T-helper 22 cell (primary cell): ENCODE results near the gene SPAM1.
"Not testable (repeated sequence)": the region's sequence is repeated elsewhere in the genome, so short reads cannot be mapped to it uniquely, and the experiment has no call there.

Source experiments
- DNase-seq: peaks from one replicate; pipeline ENCODE4 v3.0.0-alpha.2; 2020; ENCODE audit warnings: low read depth

SPAM1 gene, protein sequence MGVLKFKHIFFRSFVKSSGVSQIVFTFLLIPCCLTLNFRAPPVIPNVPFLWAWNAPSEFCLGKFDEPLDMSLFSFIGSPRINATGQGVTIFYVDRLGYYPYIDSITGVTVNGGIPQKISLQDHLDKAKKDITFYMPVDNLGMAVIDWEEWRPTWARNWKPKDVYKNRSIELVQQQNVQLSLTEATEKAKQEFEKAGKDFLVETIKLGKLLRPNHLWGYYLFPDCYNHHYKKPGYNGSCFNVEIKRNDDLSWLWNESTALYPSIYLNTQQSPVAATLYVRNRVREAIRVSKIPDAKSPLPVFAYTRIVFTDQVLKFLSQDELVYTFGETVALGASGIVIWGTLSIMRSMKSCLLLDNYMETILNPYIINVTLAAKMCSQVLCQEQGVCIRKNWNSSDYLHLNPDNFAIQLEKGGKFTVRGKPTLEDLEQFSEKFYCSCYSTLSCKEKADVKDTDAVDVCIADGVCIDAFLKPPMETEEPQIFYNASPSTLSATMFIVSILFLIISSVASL

DNA sequence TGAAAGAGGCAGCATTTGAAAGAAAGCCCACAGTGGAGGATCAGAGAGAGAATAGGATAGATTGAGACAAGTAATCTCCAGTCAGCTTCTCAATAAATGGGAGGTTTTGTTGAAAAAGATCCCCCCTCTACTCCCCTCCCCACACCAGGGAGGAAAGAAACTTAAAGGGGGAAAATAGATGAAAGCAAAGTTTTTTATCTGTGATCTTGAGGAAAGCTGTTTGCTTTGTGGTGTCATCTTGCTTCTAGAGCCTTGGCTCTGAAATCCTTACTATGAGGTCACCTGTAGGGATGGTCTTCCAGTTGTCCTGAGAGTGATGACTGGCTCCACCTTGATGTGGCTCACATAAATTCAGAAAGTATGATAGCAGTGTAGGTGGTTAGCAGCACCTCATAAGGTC is at the start of gene SPAM1:
Gene SPAM1 (plus strand): TSS at position 301 of the 400 bp plus-strand sequence. CDS start 28,330 bp downstream, outside the sequence.
- DNase-seq = no peak

DNA sequence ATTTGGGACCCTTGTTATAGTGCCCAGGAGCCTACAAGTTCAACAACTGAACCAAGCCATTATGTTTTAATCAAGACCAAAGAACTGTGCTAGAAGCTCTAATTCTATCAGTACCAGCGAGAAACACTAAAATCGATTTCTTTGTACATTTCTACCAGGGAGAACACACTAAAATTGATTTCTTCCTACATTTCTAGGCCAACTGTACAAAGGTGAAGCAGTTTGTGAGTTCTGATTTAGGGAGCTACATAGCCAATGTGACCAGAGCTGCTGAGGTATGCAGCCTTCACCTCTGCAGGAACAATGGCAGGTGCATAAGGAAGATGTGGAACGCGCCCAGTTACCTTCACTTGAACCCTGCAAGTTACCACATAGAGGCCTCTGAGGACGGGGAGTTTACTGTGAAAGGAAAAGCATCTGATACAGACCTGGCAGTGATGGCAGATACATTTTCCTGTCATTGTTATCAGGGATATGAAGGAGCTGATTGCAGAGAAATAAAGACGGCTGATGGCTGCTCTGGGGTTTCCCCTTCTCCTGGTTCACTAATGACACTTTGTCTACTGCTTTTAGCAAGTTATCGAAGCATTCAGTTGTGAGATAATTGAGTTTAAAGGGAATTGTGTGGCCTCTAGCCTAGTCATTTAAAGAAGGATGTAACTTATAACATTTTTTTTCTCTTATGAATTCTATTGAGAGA is 48.3 kb upstream of the SPAM1 start:
- DNase-seq = no peak

DNA sequence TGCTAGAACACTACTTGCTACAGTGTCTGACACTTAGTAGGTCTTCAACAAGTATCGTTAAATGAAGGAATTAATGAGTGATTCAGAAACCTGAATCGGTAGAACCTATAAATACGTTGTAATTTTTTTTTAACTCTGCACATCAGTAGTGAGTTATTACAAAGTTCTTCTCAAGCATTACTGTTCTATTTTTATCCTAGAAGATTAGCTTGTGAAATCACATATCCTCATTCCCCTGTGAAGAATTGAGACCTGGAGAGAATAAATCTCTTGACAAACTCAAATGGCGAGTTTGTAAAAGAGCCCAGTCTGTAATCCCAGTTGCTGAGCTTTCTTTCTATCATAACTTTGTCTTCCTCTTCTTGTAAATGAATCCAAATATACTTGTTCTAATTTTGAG is 45.4 kb upstream of the SPAM1 start:
- DNase-seq = no peak

DNA sequence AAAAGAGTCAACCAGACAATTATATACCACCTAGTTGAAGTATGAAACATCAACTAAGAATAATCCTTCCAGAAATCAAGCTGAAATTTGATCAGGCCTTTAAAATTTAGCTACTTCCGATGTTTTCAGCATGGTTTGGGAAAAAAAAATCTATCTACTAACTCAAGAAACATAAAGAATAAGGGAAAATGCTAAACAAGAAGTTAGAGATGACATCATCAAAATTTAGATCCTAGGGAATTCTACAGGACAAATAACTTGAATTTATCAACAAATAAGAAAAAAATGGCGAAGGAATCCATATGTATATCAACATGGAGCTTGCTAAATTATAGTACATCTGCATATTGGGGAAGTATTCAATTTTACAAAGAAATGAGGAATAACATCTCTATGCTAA is 43.7 kb upstream of the SPAM1 start:
- DNase-seq = no peak

DNA sequence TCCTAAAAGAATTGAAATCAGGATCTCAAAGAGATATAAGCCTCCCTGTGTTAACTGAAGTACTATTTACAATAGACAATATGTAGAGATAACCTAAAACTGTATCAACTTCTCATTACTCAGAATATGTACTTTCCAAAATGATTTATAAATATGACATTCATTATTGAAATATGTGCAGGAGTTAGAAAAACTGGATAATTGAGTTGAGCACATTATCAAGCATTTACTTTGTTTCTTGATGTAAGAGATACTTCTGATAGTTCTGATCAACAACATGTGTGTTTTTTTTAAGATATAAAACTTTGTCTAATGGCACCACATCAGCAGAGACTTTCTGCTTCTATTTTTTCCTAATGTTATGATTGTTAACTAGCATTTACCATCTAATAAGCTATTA is 41.9 kb upstream of the SPAM1 start:
- no peak for DNase-seq

DNA sequence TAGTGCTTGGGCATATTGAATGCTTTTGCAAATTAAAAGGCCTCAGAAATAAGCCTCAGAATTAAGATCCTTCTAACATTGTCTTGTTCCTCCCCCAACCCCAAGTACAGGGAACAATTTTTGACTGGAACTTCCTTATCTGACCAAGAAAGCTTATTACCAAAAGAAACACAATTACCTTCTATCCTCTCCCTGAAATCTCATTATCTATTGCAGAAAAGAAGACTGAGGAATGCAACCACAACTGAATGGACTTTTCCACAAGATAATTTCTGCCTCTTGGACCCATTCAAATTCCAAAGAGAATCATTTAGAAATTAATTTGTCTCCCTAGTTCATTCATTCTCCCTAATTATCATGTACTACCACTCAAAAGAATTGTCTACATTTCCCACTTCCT is 36.8 kb upstream of the SPAM1 start:
- DNase-seq = no peak

DNA sequence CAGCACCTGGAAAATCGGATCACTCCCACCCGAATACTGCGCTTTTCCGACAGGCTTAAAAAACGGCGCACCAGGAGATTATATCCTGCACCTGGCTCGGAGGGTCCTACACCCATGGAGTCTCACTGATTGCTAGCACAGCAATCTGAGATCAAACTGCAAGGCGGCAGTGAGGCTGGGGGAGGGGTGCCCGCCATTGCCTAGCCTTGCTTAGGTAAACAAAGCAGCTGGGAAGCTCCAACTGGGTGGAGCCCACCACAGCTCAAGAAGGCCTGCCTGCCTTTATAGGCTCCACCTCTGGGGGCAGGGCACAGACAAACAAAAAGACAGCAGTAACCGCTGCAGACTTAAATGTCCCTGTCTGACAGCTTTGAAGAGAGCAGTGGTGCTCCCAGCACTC is 30.3 kb upstream of the SPAM1 start:
- not testable (repeated sequence) for DNase-seq

DNA sequence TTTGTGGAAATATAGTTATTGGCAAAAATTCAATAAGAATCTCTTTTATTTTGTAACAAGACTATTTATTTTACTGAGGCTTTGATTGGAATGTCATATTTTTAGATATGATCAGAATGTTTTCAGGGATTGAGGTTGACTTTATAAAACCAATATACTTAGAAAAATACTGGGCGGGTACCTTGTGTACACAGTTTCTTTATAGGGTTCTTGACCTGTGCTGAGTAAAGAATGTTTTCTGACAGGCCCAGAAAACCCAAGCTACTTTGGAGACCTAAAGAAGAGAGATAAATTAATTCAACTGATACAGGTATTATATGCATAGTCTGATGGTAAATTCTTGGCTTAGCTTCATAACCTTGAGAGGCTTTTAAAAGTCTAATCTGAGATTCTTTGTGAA is 23.9 kb upstream of the SPAM1 start:
- DNase-seq = no peak

DNA sequence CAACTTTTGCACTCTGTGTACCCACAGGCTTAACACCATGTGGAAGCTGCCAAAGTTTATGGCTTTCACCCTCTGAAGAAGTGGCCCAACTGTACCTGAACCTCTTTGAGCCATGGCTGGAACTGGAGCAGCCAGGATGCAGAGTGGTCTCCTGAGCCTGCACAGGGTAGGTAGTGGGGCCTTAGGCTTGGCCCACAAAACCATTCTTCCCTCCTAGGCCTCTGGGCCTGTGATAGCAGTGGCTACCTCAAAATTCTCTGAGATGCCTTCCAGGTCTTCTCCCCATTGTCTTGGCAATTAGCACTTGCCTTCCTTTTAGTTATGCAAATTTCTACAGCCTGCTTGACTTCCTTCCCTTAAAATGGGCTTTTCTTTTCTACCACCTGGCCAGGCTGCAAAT is 19.3 kb upstream of the SPAM1 start:
- DNase-seq = no peak

DNA sequence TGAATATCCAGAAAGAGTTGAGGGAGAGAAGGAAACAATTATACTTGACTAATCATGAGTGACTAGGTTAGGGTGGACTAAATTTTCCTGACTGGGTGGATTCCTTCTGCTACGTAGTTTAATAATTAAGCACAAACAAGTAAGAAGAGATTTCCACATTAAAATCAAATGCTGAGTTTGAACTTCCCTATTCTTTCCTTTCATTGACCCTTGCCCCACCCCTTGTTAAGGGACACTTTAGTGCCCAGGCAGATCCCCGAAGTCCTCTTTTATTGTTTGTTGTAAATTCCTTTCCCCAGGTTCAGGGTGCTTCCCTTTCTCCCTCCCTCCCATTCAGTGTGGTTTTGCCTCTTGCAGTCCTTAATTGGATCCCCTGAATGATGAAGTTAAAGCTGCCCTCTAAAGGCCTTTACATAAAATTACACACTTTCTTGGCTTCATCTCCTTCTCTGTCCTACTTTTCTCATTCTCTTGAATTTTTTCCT is 8.8 kb upstream of the SPAM1 start:
- DNase-seq = no peak

DNA sequence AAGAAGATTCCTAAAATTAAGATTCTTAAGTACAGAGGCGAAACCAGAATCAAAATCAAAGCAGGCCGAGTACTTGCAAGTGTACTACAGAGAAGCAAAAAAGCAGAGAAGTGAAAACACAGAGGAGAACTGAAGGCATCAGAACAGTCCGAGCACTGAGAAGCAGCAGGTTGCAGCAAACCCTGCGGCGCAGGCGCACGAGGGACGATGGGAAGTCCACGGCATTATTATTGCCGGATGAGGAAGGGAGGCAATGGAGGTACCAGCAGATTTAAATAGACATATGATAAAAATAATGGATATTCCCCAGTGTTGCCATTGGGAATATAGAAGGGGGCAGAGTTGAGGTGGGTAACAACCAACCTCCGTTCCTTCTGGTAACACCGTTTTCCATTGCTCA is 7.2 kb upstream of the SPAM1 start:
- DNase-seq = no peak

DNA sequence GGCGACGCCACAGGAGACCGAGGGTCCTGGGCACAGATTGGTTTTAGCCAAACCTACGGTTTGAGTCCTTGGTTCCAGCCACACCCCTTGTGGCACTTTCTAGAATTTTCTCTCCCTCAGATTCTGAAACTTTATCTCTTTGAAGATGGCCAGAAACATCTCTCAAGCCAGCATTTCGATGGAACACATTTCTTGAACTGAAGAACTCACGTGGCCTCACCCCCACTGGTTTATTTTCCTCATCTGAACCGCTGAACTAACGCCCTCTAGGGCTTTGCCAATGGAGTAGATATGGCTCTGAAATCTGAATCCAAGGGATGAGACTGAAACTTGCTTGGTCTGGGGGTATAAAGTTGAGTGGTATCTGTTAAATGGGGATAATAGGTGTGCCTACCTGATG is 6.7 kb upstream of the SPAM1 start:
- no peak for DNase-seq

DNA sequence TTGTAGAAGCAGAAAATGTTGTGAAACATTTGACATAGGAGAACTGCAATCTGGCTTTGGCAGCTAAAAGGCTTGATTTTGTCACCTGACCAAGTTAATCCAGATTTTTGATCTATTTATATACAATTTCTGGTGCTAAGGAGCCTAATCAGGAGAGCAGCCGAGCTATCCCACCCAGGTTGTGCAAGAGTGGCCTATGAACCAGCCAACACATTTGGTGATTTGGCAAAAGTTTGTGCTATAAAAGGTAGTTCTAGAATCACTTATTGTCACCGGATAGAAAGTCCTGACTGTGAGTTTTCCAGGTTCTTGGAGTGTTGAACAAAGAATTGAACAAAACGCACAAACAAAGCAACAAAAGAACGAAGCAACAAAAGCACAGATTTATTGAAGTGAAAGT is 1.4 kb upstream of the SPAM1 start:
- no peak for DNase-seq

DNA sequence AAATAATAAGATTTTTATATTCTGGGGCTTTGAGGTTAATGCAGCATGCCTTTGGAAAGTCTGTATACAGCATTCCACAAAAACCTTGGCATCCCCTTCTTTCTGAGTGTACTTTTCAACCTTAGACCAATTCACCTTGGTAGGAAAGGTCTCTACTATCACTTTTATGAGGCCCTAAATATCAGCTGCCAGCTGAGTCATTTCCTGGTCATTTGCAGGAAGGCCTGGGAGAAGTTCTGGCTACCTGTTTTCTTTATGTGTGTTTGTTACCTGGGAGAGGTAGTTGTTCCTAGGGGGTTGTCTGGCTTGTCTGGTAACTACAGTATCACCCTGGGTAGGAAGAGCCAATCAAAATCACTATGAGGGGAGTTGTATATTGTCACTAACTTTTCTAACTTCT is 4.1 kb downstream of the SPAM1 start:
- no peak for DNase-seq

DNA sequence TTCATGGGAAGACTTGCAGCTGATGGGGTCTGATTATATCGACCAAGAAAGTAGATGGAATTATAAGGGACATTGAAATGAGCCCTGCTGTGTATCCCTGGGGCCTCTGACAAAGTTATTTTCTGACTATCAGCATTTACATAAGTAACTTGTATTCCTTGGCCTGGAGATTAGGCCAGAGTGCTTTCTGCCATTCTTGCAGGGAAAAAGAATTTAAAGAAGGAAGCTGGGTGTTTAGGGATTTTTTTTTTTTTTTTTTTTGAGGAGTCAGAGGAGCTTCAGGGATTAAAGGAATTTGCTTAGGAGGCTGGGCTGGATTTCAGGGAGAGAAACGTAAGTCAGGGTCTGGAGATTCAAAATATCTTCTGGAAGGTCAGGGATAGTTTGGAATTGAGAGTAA is 4.6 kb downstream of the SPAM1 start:
- DNase-seq = no peak

DNA sequence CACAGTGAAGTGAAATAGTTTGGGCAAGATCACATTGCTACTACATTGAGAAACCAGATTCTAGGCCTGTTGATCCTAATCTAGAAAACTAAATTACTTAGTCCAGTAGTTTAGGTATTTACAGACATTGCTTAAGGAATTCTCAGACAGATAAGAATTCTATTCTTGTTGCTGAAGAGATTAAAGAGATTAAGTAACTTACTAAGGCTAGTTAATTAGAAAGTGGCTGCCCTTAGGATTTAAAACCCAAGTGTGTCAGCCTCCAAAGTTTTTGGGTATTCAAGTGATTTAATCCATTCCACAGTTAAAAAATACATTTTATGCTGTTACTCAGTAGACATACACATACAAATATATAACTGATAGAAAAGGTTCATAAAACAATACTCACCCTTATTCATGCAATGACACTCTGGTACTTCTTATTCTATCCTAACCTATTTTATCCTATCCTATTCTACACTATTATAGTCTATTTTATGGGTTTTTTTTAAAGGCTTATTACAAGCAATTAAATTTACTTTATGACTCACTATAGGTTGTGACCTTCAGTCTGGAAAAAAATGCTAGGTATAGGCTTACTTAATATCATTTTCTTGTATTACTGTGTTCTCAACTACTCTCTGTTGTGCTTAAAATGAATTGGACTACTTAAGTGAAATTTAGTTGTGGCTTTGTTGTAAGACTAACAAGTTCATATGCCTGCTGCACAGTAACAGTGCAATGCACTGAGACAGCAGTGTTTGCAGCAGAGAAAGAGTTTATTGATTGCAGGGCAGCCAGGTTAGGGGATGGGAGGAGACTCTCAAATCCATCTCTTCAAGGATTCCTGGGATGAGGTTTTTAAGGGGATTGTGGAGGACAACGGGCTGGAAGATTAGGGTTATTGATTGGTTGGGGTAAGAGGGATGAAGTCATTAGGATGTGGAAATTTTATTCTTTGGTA is 10.7 kb downstream of the SPAM1 start:
- no peak for DNase-seq

DNA sequence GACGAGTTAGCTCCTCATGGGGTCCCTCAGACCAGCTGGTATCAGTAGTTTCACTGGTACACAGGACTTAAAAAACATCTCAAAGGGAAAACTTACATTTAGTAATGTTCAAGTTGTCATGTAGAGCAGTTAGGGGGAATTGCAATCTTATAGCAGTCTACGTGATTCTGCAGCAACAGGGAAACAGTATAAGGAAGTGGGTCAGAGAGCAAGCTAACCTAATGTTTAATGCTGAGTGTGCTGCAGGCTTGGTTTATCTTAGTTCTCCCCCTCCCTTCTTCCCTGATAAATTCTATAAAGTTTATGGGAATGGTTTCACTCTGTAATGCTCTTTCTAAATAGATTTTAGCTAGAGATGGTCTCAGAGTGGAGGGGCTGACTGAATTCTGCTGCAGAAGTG is 11.3 kb downstream of the SPAM1 start:
- DNase-seq = no peak

DNA sequence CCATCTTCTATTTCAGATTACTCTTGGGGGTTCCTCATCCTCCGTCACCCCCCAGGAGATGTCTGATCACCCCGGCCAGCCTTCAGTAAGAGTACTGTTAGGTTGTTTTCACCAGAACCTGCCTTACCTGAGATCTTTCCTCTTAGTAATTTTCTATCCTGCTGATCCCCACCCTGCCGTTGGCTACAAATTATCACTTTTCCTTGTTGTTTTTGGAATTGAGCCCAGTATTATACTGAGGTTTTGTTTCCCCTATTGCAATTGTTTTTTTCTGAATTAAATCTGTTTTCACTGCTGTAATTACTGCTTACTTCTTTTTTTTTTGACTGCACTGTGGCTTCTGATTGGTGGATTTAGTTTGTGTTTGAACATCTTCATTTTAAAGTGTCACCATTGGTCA is 14.7 kb downstream of the SPAM1 start:
- DNase-seq = no peak

DNA sequence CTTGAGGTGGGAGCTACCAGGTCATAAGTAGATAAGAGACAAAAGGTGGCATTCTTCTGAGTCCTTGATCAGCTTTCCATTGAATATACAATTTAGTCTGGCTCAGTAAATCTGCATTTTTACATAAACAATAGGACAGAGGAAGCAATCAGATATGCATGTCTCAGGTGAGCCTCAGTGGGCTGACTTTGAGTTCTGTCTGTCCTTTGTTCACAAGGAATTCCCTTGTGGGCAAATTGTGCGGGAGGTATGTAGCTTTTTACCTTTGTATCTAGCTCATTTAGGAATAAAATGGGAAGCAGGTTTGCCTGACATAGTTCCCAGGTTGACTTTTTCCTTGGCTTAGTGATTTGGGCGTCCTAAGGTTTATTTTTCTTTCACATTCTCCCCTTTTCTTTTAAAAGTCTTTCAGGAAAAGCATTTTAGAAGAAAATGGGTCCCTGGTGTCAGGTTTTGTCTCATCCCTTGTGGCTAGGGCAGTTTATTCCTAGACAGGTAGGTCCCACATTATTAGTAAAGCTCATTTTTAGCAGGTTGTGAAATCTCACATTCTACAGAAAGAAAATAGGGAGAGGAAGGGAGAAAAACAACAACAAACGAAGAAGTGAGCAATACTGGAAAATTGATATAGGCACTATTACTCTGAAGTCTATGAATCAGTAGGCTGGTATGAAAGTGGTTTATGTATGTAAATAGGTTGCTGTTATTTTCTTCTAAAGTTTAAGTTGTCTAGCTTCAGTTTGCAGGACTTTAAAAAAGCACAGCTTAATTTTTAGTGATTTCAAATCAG is 16.5 kb downstream of the SPAM1 start:
- no peak for DNase-seq

DNA sequence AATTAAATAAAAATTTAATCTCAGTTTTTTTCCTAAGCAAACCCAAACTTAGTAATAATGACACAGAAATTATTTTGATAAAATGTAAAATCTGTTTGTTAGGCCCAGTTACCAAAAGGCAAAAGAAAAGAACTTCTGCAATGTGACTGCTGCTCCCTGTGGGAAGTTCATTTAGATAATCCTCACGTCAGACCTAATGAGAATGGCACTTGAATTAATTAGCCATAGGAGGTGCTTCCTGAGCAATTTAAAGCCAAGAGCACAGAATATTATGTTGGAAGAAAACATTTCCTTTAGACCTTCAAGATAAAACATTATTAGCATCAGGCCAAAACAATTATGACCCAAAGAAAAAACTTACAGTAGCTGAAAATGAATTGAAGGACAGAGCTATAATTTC is 19.4 kb downstream of the SPAM1 start:
- no peak for DNase-seq

DNA sequence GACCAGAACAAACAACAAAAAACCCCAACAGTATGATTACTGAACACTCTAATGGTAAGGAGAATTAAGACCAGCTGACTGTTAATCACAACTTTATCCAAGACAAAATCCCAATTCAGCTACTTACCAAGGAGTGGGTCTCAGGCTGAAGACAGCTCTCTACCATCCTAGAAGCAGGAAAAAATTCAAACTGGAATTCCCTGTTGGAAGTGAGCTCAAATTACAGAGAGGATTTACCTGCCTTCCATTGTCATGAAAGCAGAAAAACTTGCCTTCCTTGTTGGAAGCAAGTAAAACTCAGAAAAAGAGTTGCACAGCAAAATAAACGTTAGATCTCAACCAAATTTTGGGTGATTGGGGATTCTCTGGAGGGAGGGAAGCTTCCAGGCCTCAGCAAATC is 20.9 kb downstream of the SPAM1 start:
- no peak for DNase-seq
